SK-N-SH (cell line): ENCODE measurements around the gene SHF. TPM values are rescaled to one million over a fixed set of nuclear protein-coding genes. Genes with fewer than 3 reads are reported as not detected.
A peak's percentile ranks its signal among the peaks of the same experiment; 100 is the strongest.

ENCODE experiments used
- CTCF ChIA-PET: fragments of 300-600, 350-600 bp; formaldehyde crosslinking; extraction: SDS; loops from one replicate; lab custom pipeline; 2021; lab: Yijun Ruan, JAX
- POLR2A ChIA-PET: fragments of 350-600 bp; sonication (Branson Sonifier 250); formaldehyde crosslinking; extraction: SDS; loops from one replicate; lab custom pipeline; 2020; ENCODE audit warnings: antibody characterized with exemption, inconsistent platforms; lab: Yijun Ruan, JAX
- DNase-seq: peaks from one replicate; pipeline ENCODE4 v3.0.0; 2012
- H2AFZ ChIP-seq: fragments of 200-600 bp; sonication (generic); 2 replicates; pipeline ENCODE4 v1.8.1; 2016; ENCODE audit warnings: antibody characterized with exemption, mild to moderate bottlenecking, low read depth
- H3F3A ChIP-seq: fragments of 200-600 bp; sonication (generic); replicated peaks from 2 replicates; pipeline ENCODE3; 2016; ENCODE audit warnings: antibody characterized with exemption, mild to moderate bottlenecking; ENCODE audit not compliant: insufficient read depth
- H3K27ac ChIP-seq, 2 experiments: fragments of 200-500 bp in 1 of 2; fragments of 200-600 bp in 1 of 2; sonication (Bioruptor generic) in 1 of 2; sonication (generic), shearing (Covaris generic) in 1 of 2; 2 replicates each; pipeline versions ENCODE4 v1.5.1 to v1.6.1; 2014 to 2016; ENCODE audit warnings: low read depth in 2 of 2, inconsistent platforms in 1 of 2, low read length in 1 of 2, mild to moderate bottlenecking in 1 of 2, mixed read lengths in 1 of 2
- H3K27me3 ChIP-seq: fragments of 200-600 bp; sonication (generic), shearing (Covaris generic); 2 replicates; pipeline ENCODE4 v1.6.1; 2016; ENCODE audit warnings: mixed run types; ENCODE audit not compliant: insufficient read depth
- H3K36me3 ChIP-seq, 2 experiments: fragments of 200-500 bp in 1 of 2; fragments of 200-600 bp in 1 of 2; sonication (Bioruptor generic) in 1 of 2; sonication (generic) in 1 of 2; replicated peaks in 1 of 2; 2 replicates each; pipeline versions ENCODE3 to v1.5.1; 2014 to 2016; ENCODE audit warnings: low read length in 1 of 2, mild to moderate bottlenecking in 1 of 2; ENCODE audit not compliant: insufficient read depth in 2 of 2, control insufficient read depth in 1 of 2
- H3K4me1 ChIP-seq, 2 experiments: fragments of 200-500 bp in 1 of 2; fragments of 200-600 bp in 1 of 2; sonication (Bioruptor generic) in 1 of 2; sonication (generic), shearing (Covaris generic) in 1 of 2; 2 replicates each; pipeline versions ENCODE4 v1.5.1 to v1.6.1; 2014 to 2016; ENCODE audit warnings: low read depth in 1 of 2, low read length in 1 of 2, mixed run types in 1 of 2; ENCODE audit not compliant: insufficient read depth in 2 of 2, control insufficient read depth in 1 of 2
- H3K4me2 ChIP-seq: fragments of 200-600 bp; sonication (generic), shearing (Covaris generic); 2 replicates; pipeline ENCODE4 v1.6.1; 2017; ENCODE audit warnings: mixed run types
- H3K4me3 ChIP-seq, 2 experiments: fragments of 200-500 bp in 1 of 2; fragments of 200-600 bp in 1 of 2; sonication (Bioruptor generic) in 1 of 2; sonication (generic), shearing (Covaris generic) in 1 of 2; 2 replicates each; pipeline versions ENCODE4 v1.5.1 to v1.8.1; 2014 to 2016; ENCODE audit warnings: low read depth in 2 of 2, inconsistent platforms in 1 of 2, low read length in 1 of 2, mild to moderate bottlenecking in 1 of 2, mixed read lengths in 1 of 2, moderate library complexity in 1 of 2
- H3K79me2 ChIP-seq: fragments of 200-600 bp; sonication (generic); 2 replicates; pipeline ENCODE4 v1.8.1; 2017; ENCODE audit warnings: mild to moderate bottlenecking; ENCODE audit not compliant: insufficient read depth
- H3K9ac ChIP-seq: fragments of 200-600 bp; sonication (generic); 2 replicates; pipeline ENCODE4 v1.6.1; 2017; ENCODE audit warnings: mixed run types
- H3K9me2 ChIP-seq: fragments of 200-600 bp; sonication (generic); 2 replicates; pipeline ENCODE4 v1.6.1; 2017; ENCODE audit warnings: mixed run types
- H3K9me3 ChIP-seq: fragments of 200-600 bp; sonication (generic); 2 replicates; pipeline ENCODE4 v1.6.1; 2017; ENCODE audit warnings: mixed run types, mild to moderate bottlenecking, moderate library complexity
- H4K20me1 ChIP-seq: fragments of 200-600 bp; sonication (generic); 2 replicates; pipeline ENCODE4 v1.6.1; 2017; ENCODE audit warnings: mild to moderate bottlenecking, mixed run types; ENCODE audit not compliant: insufficient read depth
- CTCF ChIP-seq: fragments of 200-600 bp; sonication (generic); IDR thresholded peaks from 2 replicates; pipeline ENCODE4 v1.6.1; 2017; ENCODE audit warnings: antibody characterized with exemption, mild to moderate bottlenecking, moderate library complexity
- EZH2phosphoT487 ChIP-seq: fragments of 200-600 bp; sonication (generic); IDR thresholded peaks from 2 replicates; pipeline ENCODE4 v1.6.1; 2017; ENCODE audit warnings: low read depth, mixed run types, mild to moderate bottlenecking, antibody characterized with exemption, moderate library complexity, borderline replicate concordance
- FOSL2 ChIP-seq: IDR thresholded peaks from 2 replicates; pipeline ENCODE4 v1.4.0; 2012; ENCODE audit warnings: low read depth, mild to moderate bottlenecking, moderate library complexity, borderline replicate concordance
- FOXJ3 ChIP-seq: sonication (generic); formaldehyde crosslinking; IDR thresholded peaks from 2 replicates; pipeline ENCODE4 v1.5.1; 2020; ENCODE audit warnings: mild to moderate bottlenecking, missing genetic modification reagents
- GABPA ChIP-seq: IDR thresholded peaks from 2 replicates; pipeline ENCODE4 v1.4.0; 2012; ENCODE audit warnings: low read depth, mild to moderate bottlenecking
- GATA2 ChIP-seq: sonication (generic); formaldehyde crosslinking; IDR thresholded peaks from 2 replicates; pipeline ENCODE4 v1.5.0; 2020; ENCODE audit warnings: mild to moderate bottlenecking, missing genetic modification reagents
- MAX ChIP-seq: IDR thresholded peaks from 2 replicates; pipeline ENCODE4 v1.4.0; 2012; ENCODE audit warnings: low read depth
- NRF1 ChIP-seq: IDR thresholded peaks from 2 replicates; pipeline ENCODE4 v1.6.1; 2012; ENCODE audit warnings: low read depth, mild to moderate bottlenecking, low read length
- PBX3 ChIP-seq: IDR thresholded peaks from 2 replicates; pipeline ENCODE4; 2012
- POLR2AphosphoS5 ChIP-seq: IDR thresholded peaks from 2 replicates; pipeline ENCODE4 v1.6.1; 2012; ENCODE audit warnings: low read depth, low read length
- RAD21 ChIP-seq: IDR thresholded peaks from 2 replicates; pipeline ENCODE4 v1.6.1; 2012; ENCODE audit warnings: mild to moderate bottlenecking, low read length
- RFX5 ChIP-seq: IDR thresholded peaks from 2 replicates; pipeline ENCODE4 v1.6.1; 2012; ENCODE audit warnings: mild to moderate bottlenecking, improper control_type of control experiment, low read length
- RXRA ChIP-seq: IDR thresholded peaks from 2 replicates; pipeline ENCODE4 v1.4.0; 2012; ENCODE audit warnings: low read depth, mild to moderate bottlenecking, borderline replicate concordance
- SMC3 ChIP-seq: IDR thresholded peaks from 2 replicates; pipeline ENCODE4 v1.6.1; 2012; ENCODE audit warnings: low read depth, low read length, improper control_type of control experiment
- TAF1 ChIP-seq: IDR thresholded peaks from 2 replicates; pipeline ENCODE4 v1.6.1; 2012; ENCODE audit warnings: low read depth, mild to moderate bottlenecking, low read length, moderate library complexity, borderline replicate concordance
- TEAD4 ChIP-seq: IDR thresholded peaks from 2 replicates; pipeline ENCODE4 v1.4.0; 2012; ENCODE audit warnings: mild to moderate bottlenecking, borderline replicate concordance; ENCODE audit not compliant: insufficient read depth
- USF2 ChIP-seq: fragments of 150-350 bp; IDR thresholded peaks from 2 replicates; pipeline ENCODE4 v1.6.1; 2017; ENCODE audit warnings: antibody characterized with exemption, low read length, low read depth, borderline replicate concordance
- WGBS: methylation state at CpG from one replicate; pipeline ENCODE4 v1.1.6; 2017; ENCODE audit warnings: low lambda C conversion rate; 5-methylcytosine and 5-hydroxymethylcytosine counted together
- polyA plus RNA-seq, 3 experiments: library from polyadenylated mRNA; depleted of rRNA; stranded (reverse); fragments of >200 nt; gene quantifications; 2 replicates each; pipeline ENCODE4 v1.2.3, GENCODE V29; 2012

SHF gene
- polyA plus RNA-seq, 1 of the 3 experiments (the other 2 are of a cell fraction): 5.5 TPM

- ChIA-PET POLR2A (interaction anchor here (1.0 to 2.0 kb wide), 10 partner anchors 15 to 239 kb away, joined by 3 to 31 read pairs (median 6); partner anchors contain the start of gene SHF), CTCF (interaction anchor here (0.6 to 10.7 kb wide), 43 partner anchors 8 to 896 kb away, joined by 3 to 226 read pairs (median 4); partner anchors contain the start of gene SHF)
- Histone ChIP-seq H3K27ac (no peak overlapping the region; a peak in 1 of 4 replicates), H3K27me3 (no peaks in the 10 kb centered on the region), H4K20me1 (no peaks in the 10 kb centered on the region), H3K4me1 (peaks cover 16 to 39% of the 10 kb centered on the region in 2 experiments), H3K9me2 (no peaks in the 10 kb centered on the region), H3K4me3 (no peak overlapping the region), H3K79me2 (peaks cover 10% of the 10 kb centered on the region; the same call in 1 of the 2 replicates), H3K4me2 (no peak overlapping the region), H3K9ac (no peak overlapping the region), H3K36me3 (no peaks in the 10 kb centered on the region), H3K9me3 (no peaks in the 10 kb centered on the region), H3F3A (peaks cover 6% of the 10 kb centered on the region), H2AFZ (no peak overlapping the region)
- TF ChIP-seq FOSL2 (no peak), SMC3 (no peak), USF2 (no peak), GATA2 (no peak), RFX5 (no peak), NRF1 (no peak), FOXJ3 (no peak), MAX (no peak), POLR2AphosphoS5 (no peak), RAD21 (no peak), TEAD4 (no peak), TAF1 (no peak)
- WGBS: 83% methylated on average over 9 of the region's 9 CpGs
- no peak for DNase-seq
These were observed 24.3 kb downstream of the SHF start for GRCh38 chr15:45163508-45163856.

GRCh38 chr15:45162771-45163507 lies 24.8 kb downstream of the SHF start:
- Histone ChIP-seq H3K27ac (no peak overlapping the region; a peak in 1 of 4 replicates), H3K27me3 (no peaks in the 10 kb centered on the region), H3K9me2 (no peaks in the 10 kb centered on the region), H3F3A (peaks cover 6% of the 10 kb centered on the region), H3K9me3 (no peaks in the 10 kb centered on the region), H3K36me3 (no peaks in the 10 kb centered on the region), H2AFZ (no peak overlapping the region), H3K4me1 (peaks cover 16 to 34% of the 10 kb centered on the region in 2 experiments; a peak in 3 of 4 replicates), H3K9ac (peak overlapping the region; percentile 19; the same call in 1 of the 2 replicates), H3K79me2 (peaks cover 10% of the 10 kb centered on the region; the same call in 1 of the 2 replicates), H3K4me3 (no peak overlapping the region; a peak in 1 of 4 replicates), H4K20me1 (no peaks in the 10 kb centered on the region), H3K4me2 (peak overlapping the region; percentile 54)
- CTCF ChIA-PET: interaction anchor here (0.6 to 10.7 kb wide), 47 partner anchors 8 to 897 kb away, joined by 3 to 226 read pairs (median 4); partner anchors contain the start of gene SHF
- WGBS: 21% methylated on average over 6 of the region's 7 CpGs
- POLR2A ChIA-PET: interaction anchor here (1.0 to 2.0 kb wide), 10 partner anchors 14 to 239 kb away, joined by 3 to 31 read pairs (median 6); partner anchors contain the start of gene SHF
- TF ChIP-seq SMC3 (peak; percentile 89), RXRA (no peak), PBX3 (0 out of 2 replicates have a peak, but pooled peaks have one; percentile 8), EZH2phosphoT487 (no peak), GATA2 (peak; percentile 48), CTCF (peak; percentile 96), FOXJ3 (no peak), TEAD4 (peak; percentile 12; the same call in 1 of the 2 replicates), RAD21 (peak; percentile 96), GABPA (no peak)
- DNase-seq: peak; percentile 91
